K562 (cell line): ENCODE results near the gene RAB26. TPM values are rescaled to one million over a fixed set of nuclear protein-coding genes. Genes with fewer than 3 reads are reported as not detected.

Experiments used
- ATAC-seq: fragments of 200-7000 bp; cut with Tn5 transposase; 3 replicates; pipeline ENCODE4 v1.9.1; 2020; ENCODE audit warnings: moderate library complexity
- BruUV-seq: library from RNA; stranded (reverse); fragments of 400-500 nt; replicated peaks from 2 replicates; lab custom pipeline; 2021; lab: Mats Ljungman, UMichigan
- CTCF ChIA-PET: fragments of 300-600 bp; formaldehyde crosslinking; extraction: SDS; loops from one replicate; lab custom pipeline; 2021; ENCODE audit warnings: low intra/inter-chr PET ratio; lab: Yijun Ruan, JAX
- POLR2A ChIA-PET: fragments of 300-600, 350-650 bp; sonication (Branson Sonifier 250); formaldehyde crosslinking; extraction: SDS; loops from one replicate; lab custom pipeline; 2021; ENCODE audit warnings: antibody characterized with exemption, inconsistent platforms; lab: Yijun Ruan, JAX
- DNase-seq, 4 experiments: peaks; one replicate each; pipeline versions ENCODE4 v3.0.0 to v3.0.0-alpha.2; 2011 to 2018; ENCODE audit warnings: low spot score in 3 of 4, mixed read lengths in 3 of 4; ENCODE audit errors: extremely low read depth in 1 of 4
- FAIRE-seq: peaks from 2 replicates; lab custom pipeline; 2011; peaks lifted over from hg19 to GRCh38; lab: Jason Lieb, UNC
- H2AFZ ChIP-seq: 2 replicates; pipeline ENCODE4 v1.6.0; 2011; ENCODE audit warnings: low read depth, low read length, control low read depth, inconsistent platforms
- H3K27ac ChIP-seq: fragments of 200-600 bp; 3 replicates; pipeline ENCODE4 v1.8.0; 2011; ENCODE audit warnings: low read depth, mild to moderate bottlenecking, control low read depth, inconsistent platforms, low read length, moderate library complexity, mixed read lengths; ENCODE audit errors: extremely low read depth
- H3K27me3 ChIP-seq, 2 experiments: fragments of 300-600 bp in 1 of 2; 2 replicates in 1 of 2; 3 replicates in 1 of 2; pipeline versions ENCODE4 v1.6.0 to v1.8.0; 2011; ENCODE audit warnings: inconsistent platforms in 2 of 2, low read length in 2 of 2, mild to moderate bottlenecking in 1 of 2, mixed read lengths in 1 of 2, moderate library complexity in 1 of 2; ENCODE audit not compliant: control insufficient read depth in 2 of 2, insufficient read depth in 2 of 2
- H3K36me3 ChIP-seq: fragments of 300-600 bp; 3 replicates; pipeline ENCODE4 v1.8.0; 2011; ENCODE audit warnings: mild to moderate bottlenecking, low read length, inconsistent platforms; ENCODE audit not compliant: control insufficient read depth, insufficient read depth
- H3K4me1 ChIP-seq, 2 experiments: fragments of 200-600 bp in 1 of 2; replicated peaks in 1 of 2; 2 replicates in 1 of 2; 3 replicates in 1 of 2; pipeline versions ENCODE4 v1.5.1 to v1.8.0; 2011; ENCODE audit warnings: inconsistent platforms in 2 of 2, low read length in 2 of 2, mild to moderate bottlenecking in 1 of 2, mixed read lengths in 1 of 2, moderate library complexity in 1 of 2; ENCODE audit not compliant: control insufficient read depth in 2 of 2, insufficient read depth in 2 of 2
- H3K4me2 ChIP-seq: 2 replicates; pipeline ENCODE4 v1.6.1; 2011; ENCODE audit warnings: low read length, control low read depth, inconsistent platforms, mixed read lengths; ENCODE audit not compliant: insufficient read depth
- H3K4me3 ChIP-seq: fragments of 200-600 bp; sonication (generic), shearing (Covaris generic); 2 replicates; pipeline ENCODE4 v1.5.1; 2016; ENCODE audit warnings: control low read depth, inconsistent platforms
- H3K79me2 ChIP-seq: fragments of 200-600 bp; 3 replicates; pipeline ENCODE4 v1.8.0; 2011; ENCODE audit warnings: low read length, inconsistent platforms; ENCODE audit not compliant: control insufficient read depth, insufficient read depth
- H3K9ac ChIP-seq, 2 experiments: 2 replicates each; pipeline versions ENCODE4 v1.6.0 to v1.6.1; 2011; ENCODE audit warnings: low read depth in 2 of 2, low read length in 2 of 2, control low read depth in 1 of 2, inconsistent platforms in 1 of 2, mild to moderate bottlenecking in 1 of 2, mixed read lengths in 1 of 2; ENCODE audit not compliant: insufficient read depth in 1 of 2
- H3K9me1 ChIP-seq: one replicate; pipeline ENCODE4 v1.6.0; 2011; ENCODE audit warnings: inconsistent platforms, mild to moderate bottlenecking, low read length, moderate library complexity; ENCODE audit not compliant: control insufficient read depth, insufficient read depth
- H3K9me3 ChIP-seq: replicated peaks from 2 replicates; pipeline ENCODE4 v1.5.1; 2011; ENCODE audit warnings: low read depth, low read length, inconsistent platforms; ENCODE audit not compliant: control insufficient read depth, insufficient read depth
- H4K20me1 ChIP-seq: replicated peaks from 2 replicates; pipeline ENCODE4 v1.6.1; 2011; ENCODE audit warnings: low read length, inconsistent platforms, mixed read lengths; ENCODE audit not compliant: control insufficient read depth, insufficient read depth
- CHD1 ChIP-seq: fragments of 200-600 bp; sonication (generic); IDR thresholded peaks from one replicate; pipeline ENCODE4 v1.6.1; 2012; ENCODE audit warnings: mild to moderate bottlenecking, moderate library complexity, low read length, inconsistent platforms
- ERF ChIP-seq: fragments of 450-650 bp; formaldehyde crosslinking; IDR thresholded peaks from 2 replicates; pipeline ENCODE4 v1.4.0; 2020; ENCODE audit warnings: mild to moderate bottlenecking, mixed read lengths
- ESRRB ChIP-seq: fragments of 250-450 bp; sonication (Bioruptor Pico); IDR thresholded peaks from 2 replicates; pipeline ENCODE4 v1.5.0; 2020; ENCODE audit warnings: mild to moderate bottlenecking, moderate library complexity, borderline replicate concordance
- KDM4B ChIP-seq, 2 experiments: fragments of 450-650 bp in 1 of 2; sonication (generic) in 1 of 2; IDR thresholded peaks; 2 replicates each; pipeline ENCODE4 v1.6.1; 2016 to 2017; ENCODE audit warnings: borderline replicate concordance in 2 of 2, antibody characterized with exemption in 1 of 2, low read depth in 1 of 2, mild to moderate bottlenecking in 1 of 2
- NFXL1 ChIP-seq: fragments of 450-650 bp; formaldehyde crosslinking; IDR thresholded peaks from 2 replicates; pipeline ENCODE4 v1.4.0; 2021; ENCODE audit warnings: mild to moderate bottlenecking
- POLR2AphosphoS2 ChIP-seq: IDR thresholded peaks from 2 replicates; pipeline ENCODE4 v1.6.1; 2012; ENCODE audit warnings: low read length, improper control_type of control experiment
- RBM34 ChIP-seq: fragments of 200-400 bp; formaldehyde crosslinking; IDR thresholded peaks from 2 replicates; pipeline ENCODE4 v1.6.1; 2018; ENCODE audit warnings: low read length, borderline replicate concordance; ENCODE audit not compliant: insufficient read depth
- RHOXF2B ChIP-seq: fragments of 250-450 bp; sonication (Bioruptor Pico); conservative IDR thresholded peaks from 2 replicates; pipeline ENCODE4 v1.5.1; 2021
- STAT5B ChIP-seq: fragments of 250-450 bp; sonication (Bioruptor Pico); IDR thresholded peaks from 2 replicates; pipeline ENCODE4 v1.8.0; 2021; ENCODE audit warnings: mild to moderate bottlenecking, inconsistent platforms
- TEAD2 ChIP-seq: fragments of 450-650 bp; IDR thresholded peaks from 2 replicates; pipeline ENCODE4 v1.6.1; 2016; ENCODE audit warnings: missing genetic modification characterization, control low read depth, missing compliant biosample characterization
- ZNF707 ChIP-seq: fragments of 250-450 bp; sonication (Bioruptor Pico); conservative IDR thresholded peaks from 2 replicates; pipeline ENCODE4 v1.8.0; 2022; ENCODE audit warnings: inconsistent platforms, mild to moderate bottlenecking, moderate library complexity
- ZNF830 ChIP-seq: fragments of 250-450 bp; sonication (Bioruptor Pico); IDR thresholded peaks from 2 replicates; pipeline ENCODE4 v1.5.0; 2021; ENCODE audit warnings: mild to moderate bottlenecking
- WGBS: fragments of 100-300 bp; shearing (Covaris generic); methylation state at CpG from one replicate; pipeline ENCODE4 v1.1.6; 2016; ENCODE audit warnings: low coverage, mixed read lengths; ENCODE audit not compliant: insufficient coverage; ENCODE audit errors: missing lambda C conversion rate; 5-methylcytosine and 5-hydroxymethylcytosine counted together
- in situ Hi-C: fragments of 300-500 bp; cut with MboI; formaldehyde crosslinking; loops from 4 replicates; pipeline ENCODE4 v1.15.0; 2018; ENCODE audit warnings: inconsistent platforms, mixed read lengths
- intact Hi-C: fragments of 100-400 bp; cut with micrococcal nuclease; formaldehyde crosslinking; loops from 2 replicates; pipeline ENCODE4 v1.14.2; 2022
- polyA plus RNA-seq, 8 experiments: library from polyadenylated mRNA; depleted of rRNA in 4 of 8; stranded (reverse) in 5 of 8; unstranded in 3 of 8; fragments of >200 nt; fragmentation: Nextera tagmentation in 2 of 8; fragmentation: Illumina TruSeq in 1 of 8; extraction: Ambion mirVana in 2 of 8; extraction: Trizol in 1 of 8; gene quantifications; 2 replicates each; pipeline versions ENCODE4 v1.2.1 to v1.2.3, GENCODE V29; 2011 to 2014; ENCODE audit warnings: inconsistent platforms in 1 of 8, missing spikeins in 1 of 8
- total RNA-seq, 7 experiments: library from RNA; depleted of rRNA in 6 of 7; stranded (reverse); fragments of >200 nt in 6 of 7; fragmentation: Illumina TruSeq in 2 of 7; extraction: Trizol in 2 of 7; gene quantifications; 2 replicates each; pipeline versions ENCODE4 v1.2.1 to v1.2.3, GENCODE V29; 2011 to 2021; ENCODE audit warnings: low replicate concordance in 1 of 7
- TF ChIP-seq, protein P1 (sequence below): fragments of 450-650 bp; IDR thresholded peaks from 2 replicates; pipeline ENCODE4 v1.6.1; 2016; ENCODE audit warnings: missing biosample characterization, missing genetic modification characterization
- TF ChIP-seq, protein P2 (sequence below): fragments of 250-450 bp; sonication (Bioruptor Pico); IDR thresholded peaks from 2 replicates; pipeline ENCODE4 v1.8.0; 2021; ENCODE audit warnings: moderate library complexity, mild to moderate bottlenecking, inconsistent platforms
- TF ChIP-seq, protein P3 (sequence below): fragments of 250-450 bp; sonication (Bioruptor Pico); IDR thresholded peaks from 2 replicates; pipeline ENCODE4 v1.5.0; 2021
- TF ChIP-seq, protein P4 (sequence below): fragments of 250-450 bp; sonication (Bioruptor Pico); IDR thresholded peaks from 2 replicates; pipeline ENCODE4 v1.4.0; 2020; ENCODE audit warnings: mild to moderate bottlenecking

RAB26 gene
- total and polyA plus RNA-seq, 9 of the 15 experiments (the other 6 are each of a cell fraction or from before 2014, with no cell fraction given): 0.25 to 6.1 (median 2.1) TPM

DNA sequence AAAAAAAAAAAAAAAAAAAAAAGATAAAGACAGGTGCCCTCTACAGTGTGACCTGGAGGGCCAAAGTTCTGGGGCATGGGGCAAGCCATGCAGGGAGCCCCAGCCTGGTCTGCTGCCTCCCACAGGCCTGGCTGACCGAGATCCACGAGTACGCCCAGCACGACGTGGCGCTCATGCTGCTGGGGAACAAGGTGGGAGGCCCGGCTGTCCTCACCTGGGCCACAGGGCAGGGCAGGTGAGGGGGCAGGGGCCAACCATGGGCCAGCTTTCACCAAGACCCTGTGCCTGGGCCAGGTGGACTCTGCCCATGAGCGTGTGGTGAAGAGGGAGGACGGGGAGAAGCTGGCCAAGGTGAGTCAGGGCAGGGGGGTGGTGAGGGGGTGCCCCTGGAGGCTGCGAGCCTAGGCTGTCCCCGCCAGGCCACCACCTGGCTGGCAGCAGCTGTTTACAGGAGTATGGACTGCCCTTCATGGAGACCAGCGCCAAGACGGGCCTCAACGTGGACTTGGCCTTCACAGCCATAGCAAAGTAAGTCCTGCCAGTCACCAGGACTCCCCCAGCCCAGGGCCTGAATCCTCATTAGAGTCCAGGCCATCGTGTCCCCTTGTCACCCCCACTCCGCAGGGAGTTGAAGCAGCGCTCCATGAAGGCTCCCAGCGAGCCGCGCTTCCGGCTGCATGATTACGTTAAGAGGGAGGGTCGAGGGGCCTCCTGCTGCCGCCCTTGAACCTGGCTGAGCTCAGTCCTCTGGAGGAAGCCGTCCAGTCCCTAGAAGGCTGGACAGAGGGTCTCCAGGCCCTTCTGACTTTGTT, 4.5 kb downstream of the RAB26 start (continued):
- TF ChIP-seq TEAD2 (tag) (no peak), RHOXF2B (no peak), CHD1 (no peak), ZNF830 (CRISPR knock-in tag) (no peak), ESRRB (CRISPR knock-in tag) (no peak)
- TF ChIP-seq, protein P1, sequence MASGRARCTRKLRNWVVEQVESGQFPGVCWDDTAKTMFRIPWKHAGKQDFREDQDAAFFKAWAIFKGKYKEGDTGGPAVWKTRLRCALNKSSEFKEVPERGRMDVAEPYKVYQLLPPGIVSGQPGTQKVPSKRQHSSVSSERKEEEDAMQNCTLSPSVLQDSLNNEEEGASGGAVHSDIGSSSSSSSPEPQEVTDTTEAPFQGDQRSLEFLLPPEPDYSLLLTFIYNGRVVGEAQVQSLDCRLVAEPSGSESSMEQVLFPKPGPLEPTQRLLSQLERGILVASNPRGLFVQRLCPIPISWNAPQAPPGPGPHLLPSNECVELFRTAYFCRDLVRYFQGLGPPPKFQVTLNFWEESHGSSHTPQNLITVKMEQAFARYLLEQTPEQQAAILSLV (tag): no peak
- TF ChIP-seq, protein P2, sequence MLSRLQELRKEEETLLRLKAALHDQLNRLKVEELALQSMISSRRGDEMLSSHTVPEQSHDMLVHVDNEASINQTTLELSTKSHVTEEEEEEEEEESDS (CRISPR knock-in tag): no peak

DNA sequence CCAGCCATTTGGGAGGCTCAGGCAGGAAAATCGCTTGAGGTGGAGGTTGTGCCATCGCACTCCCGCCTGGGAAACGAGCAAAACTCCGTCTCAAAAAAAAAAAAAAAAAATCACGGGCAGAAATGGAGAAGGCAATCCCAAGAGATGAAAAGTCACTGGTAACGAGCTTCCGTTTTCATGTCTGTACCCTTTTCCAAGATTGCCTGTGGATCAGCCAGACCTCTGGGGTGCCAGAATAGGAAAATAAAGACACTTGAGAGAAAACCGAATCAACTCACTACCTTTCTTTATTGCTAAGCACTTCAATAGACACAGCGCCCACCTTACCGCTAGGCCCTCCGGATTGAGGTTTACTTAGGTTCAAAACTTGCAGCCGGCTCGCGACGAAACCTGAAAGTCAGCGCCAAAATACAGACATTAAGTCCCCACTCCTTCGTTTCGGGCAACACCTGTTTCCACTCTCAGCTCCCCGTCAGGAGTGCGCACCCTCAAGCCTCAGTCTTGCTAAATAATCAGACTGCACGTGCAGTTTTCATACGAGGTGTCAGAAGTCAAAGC, 6.2 kb downstream of the RAB26 start:
- CTCF ChIA-PET: interaction anchor here (0.7 to 2.3 kb wide), 3 partner anchors 114 to 131 kb away, joined by 3 to 15 read pairs (median 4); no protein-coding TSS in a partner anchor
- WGBS: 2% methylated on average over 21 of the region's 23 CpGs
- TF ChIP-seq POLR2AphosphoS2 (peak; percentile 11; the same call in 1 of the 2 replicates), KDM4B (IDR thresholded peaks at IDR 0.05; ENCODE audit: borderline replicate concordance in 2 of 2, low read depth in 1 of 2) (no peak), STAT5B (no peak), NFXL1 (CRISPR knock-in tag) (peak; percentile 9; the same call in 1 of the 2 replicates), RBM34 (no peak), ZNF707 (CRISPR knock-in tag) (no peak), ERF (CRISPR knock-in tag) (peak; percentile 67; the same call in 1 of the 2 replicates)
- TF ChIP-seq, protein P3, sequence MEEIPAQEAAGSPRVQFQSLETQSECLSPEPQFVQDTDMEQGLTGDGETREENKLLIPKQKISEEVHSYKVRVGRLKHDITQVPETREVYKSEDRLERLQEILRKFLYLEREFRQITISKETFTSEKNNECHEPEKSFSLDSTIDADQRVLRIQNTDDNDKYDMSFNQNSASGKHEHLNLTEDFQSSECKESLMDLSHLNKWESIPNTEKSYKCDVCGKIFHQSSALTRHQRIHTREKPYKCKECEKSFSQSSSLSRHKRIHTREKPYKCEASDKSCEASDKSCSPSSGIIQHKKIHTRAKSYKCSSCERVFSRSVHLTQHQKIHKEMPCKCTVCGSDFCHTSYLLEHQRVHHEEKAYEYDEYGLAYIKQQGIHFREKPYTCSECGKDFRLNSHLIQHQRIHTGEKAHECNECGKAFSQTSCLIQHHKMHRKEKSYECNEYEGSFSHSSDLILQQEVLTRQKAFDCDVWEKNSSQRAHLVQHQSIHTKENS (CRISPR knock-in tag): no peak
- TF ChIP-seq, protein P4, sequence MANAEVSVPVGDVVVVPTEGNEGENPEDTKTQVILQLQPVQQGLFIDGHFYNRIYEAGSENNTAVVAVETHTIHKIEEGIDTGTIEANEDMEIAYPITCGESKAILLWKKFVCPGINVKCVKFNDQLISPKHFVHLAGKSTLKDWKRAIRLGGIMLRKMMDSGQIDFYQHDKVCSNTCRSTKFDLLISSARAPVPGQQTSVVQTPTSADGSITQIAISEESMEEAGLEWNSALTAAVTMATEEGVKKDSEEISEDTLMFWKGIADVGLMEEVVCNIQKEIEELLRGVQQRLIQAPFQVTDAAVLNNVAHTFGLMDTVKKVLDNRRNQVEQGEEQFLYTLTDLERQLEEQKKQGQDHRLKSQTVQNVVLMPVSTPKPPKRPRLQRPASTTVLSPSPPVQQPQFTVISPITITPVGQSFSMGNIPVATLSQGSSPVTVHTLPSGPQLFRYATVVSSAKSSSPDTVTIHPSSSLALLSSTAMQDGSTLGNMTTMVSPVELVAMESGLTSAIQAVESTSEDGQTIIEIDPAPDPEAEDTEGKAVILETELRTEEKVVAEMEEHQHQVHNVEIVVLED (CRISPR knock-in tag): no peak

More for the DNA sequence above, 6.2 kb downstream of the RAB26 start:
- FAIRE-seq: no peak
- TSS peak; percentile 86 for BruUV-seq
- H3K4me3 ChIP-seq: peak overlapping the region; percentile 55
- peaks cover 27% of the 10 kb centered on the region for H3K9me1 ChIP-seq
- peaks cover 55% of the 10 kb centered on the region for H3K36me3 ChIP-seq
- peak overlapping the region; percentile 96 for H3K4me2 ChIP-seq
- H3K79me2 ChIP-seq: peaks cover 83% of the 10 kb centered on the region
- peaks cover 61% of the 10 kb centered on the region for H4K20me1 ChIP-seq
- H3K9me3 ChIP-seq: no peaks in the 10 kb centered on the region
- peaks cover 29 to 71% of the 10 kb centered on the region in 2 experiments; a peak in 4 of 5 replicates for H3K4me1 ChIP-seq
- intact Hi-C loops (loop anchor here (2.0 kb wide), 1 partner anchor 96 kb away; the partner anchor contains the start of gene ECI1), in situ Hi-C loops (no loop called here)
- no peak overlapping the region for H2AFZ ChIP-seq
- H3K27me3 ChIP-seq: no peaks in the 10 kb centered on the region
- DNase-seq: no peak
- ATAC-seq: no peak
- peak overlapping the region; percentile 90 to 100 for H3K9ac ChIP-seq
- POLR2A ChIA-PET: interaction anchor here (0.6 to 5.1 kb wide), 45 partner anchors 10 to 847 kb away, joined by 3 to 77 read pairs (median 6); partner anchors contain the start of genes BRICD5, E4F1, ECI1 and MLST8
- peak overlapping the region; percentile 82 for H3K27ac ChIP-seq
